Cardiac muscle cell (in vitro differentiated cells and primary cell): ENCODE measurements around the gene CHP1. TPM values are rescaled to one million over a fixed set of nuclear protein-coding genes. Genes with fewer than 3 reads are reported as not detected.

Experiments used
- DNase-seq, 2 donors: peaks; one replicate each; pipeline versions ENCODE4 v3.0.0 to v3.0.0-alpha.2; 2010 to 2017; ENCODE audit warnings: low read depth in 1 of 2, low spot score in 1 of 2
- H3K27ac ChIP-seq: fragments of 200-600 bp; sonication (generic); 2 replicates; pipeline ENCODE4 v1.5.1; 2016
- H3K27me3 ChIP-seq: fragments of 200-600 bp; sonication (generic); 2 replicates; pipeline ENCODE4 v1.6.0; 2016; ENCODE audit warnings: control low read depth
- H3K36me3 ChIP-seq: fragments of 200-600 bp; sonication (generic); 2 replicates; pipeline ENCODE4 v1.5.1; 2016; ENCODE audit warnings: control low read depth
- H3K4me1 ChIP-seq: fragments of 200-600 bp; sonication (generic); 2 replicates; pipeline ENCODE4 v1.8.1; 2017; ENCODE audit warnings: low read depth, mild to moderate bottlenecking, mixed run types
- H3K4me3 ChIP-seq: fragments of 200-600 bp; sonication (generic); 2 replicates; pipeline ENCODE4 v1.5.1; 2016; ENCODE audit warnings: mild to moderate bottlenecking
- H3K9me3 ChIP-seq: fragments of 200-600 bp; sonication (generic); 2 replicates; pipeline ENCODE4 v1.5.1; 2017; ENCODE audit warnings: low read depth, mild to moderate bottlenecking, control low read depth
- polyA plus RNA-seq: library from polyadenylated mRNA; unstranded; fragments of >200 nt; fragmentation: Nextera tagmentation; extraction: Ambion mirVana; gene quantifications from 2 replicates; pipeline ENCODE4 v1.2.1, GENCODE V29; 2016
- total RNA-seq: library from RNA; depleted of rRNA; stranded (reverse); fragments of >200 nt; gene quantifications from 2 replicates; pipeline ENCODE4 v1.2.3, GENCODE V29; 2016
- TF ChIP-seq, protein P1 (sequence below): IDR thresholded peaks from 2 replicates; pipeline ENCODE4 v1.5.1; 2012; ENCODE audit warnings: low read depth, mild to moderate bottlenecking, low read length

CHP1 gene
- total RNA-seq (233 and 310 TPM in 2 replicates), polyA plus RNA-seq (32.9 and 37.0 TPM in 2 replicates)

GRCh38 chr15:41230650-41231421, at the start of gene CHP1, which contains the start of gene EXD1:
TSS of gene CHP1 (plus strand) at chr15:41231268. CDS start at chr15:41231383, 115 bp downstream.
TSS of gene EXD1 (minus strand) at chr15:41230757. CDS start at chr15:41226575, 4,182 bp downstream.
- Histone ChIP-seq H3K4me3 (peak within 1 kb of the TSS; percentile 74), H3K27me3 (no peaks in the 10 kb centered on the region), H3K36me3 (no peaks in the 10 kb centered on the region), H3K9me3 (no peaks in the 10 kb centered on the region), H3K27ac (peak within 1 kb of the TSS; percentile 89), H3K4me1 (no peaks in the 10 kb centered on the region)
- DNase-seq: peak; percentile 98 to 99
- TF ChIP-seq, protein P1, sequence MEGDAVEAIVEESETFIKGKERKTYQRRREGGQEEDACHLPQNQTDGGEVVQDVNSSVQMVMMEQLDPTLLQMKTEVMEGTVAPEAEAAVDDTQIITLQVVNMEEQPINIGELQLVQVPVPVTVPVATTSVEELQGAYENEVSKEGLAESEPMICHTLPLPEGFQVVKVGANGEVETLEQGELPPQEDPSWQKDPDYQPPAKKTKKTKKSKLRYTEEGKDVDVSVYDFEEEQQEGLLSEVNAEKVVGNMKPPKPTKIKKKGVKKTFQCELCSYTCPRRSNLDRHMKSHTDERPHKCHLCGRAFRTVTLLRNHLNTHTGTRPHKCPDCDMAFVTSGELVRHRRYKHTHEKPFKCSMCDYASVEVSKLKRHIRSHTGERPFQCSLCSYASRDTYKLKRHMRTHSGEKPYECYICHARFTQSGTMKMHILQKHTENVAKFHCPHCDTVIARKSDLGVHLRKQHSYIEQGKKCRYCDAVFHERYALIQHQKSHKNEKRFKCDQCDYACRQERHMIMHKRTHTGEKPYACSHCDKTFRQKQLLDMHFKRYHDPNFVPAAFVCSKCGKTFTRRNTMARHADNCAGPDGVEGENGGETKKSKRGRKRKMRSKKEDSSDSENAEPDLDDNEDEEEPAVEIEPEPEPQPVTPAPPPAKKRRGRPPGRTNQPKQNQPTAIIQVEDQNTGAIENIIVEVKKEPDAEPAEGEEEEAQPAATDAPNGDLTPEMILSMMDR: peak; percentile 98

DNA sequence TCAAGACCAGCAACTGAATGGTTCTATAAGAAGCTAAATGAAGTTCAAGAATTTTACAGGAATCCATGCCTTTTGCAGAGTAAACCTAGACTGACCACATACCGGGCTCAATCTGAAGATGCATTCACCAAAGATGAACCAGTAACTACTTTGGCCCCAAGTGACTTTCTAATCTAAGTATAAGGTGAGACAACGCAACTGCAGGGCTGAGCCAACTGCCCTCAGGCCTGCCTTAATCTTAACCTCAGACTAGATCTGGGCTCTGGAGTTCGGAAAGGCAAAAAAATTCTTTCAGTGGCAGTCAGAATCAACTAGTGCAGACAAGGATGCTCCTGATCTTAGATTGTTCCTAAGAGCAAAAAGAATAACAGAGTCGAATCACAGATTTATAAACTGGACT, 48.8 kb upstream of the CHP1 start:
- no peak for DNase-seq
- Histone ChIP-seq H3K9me3 (no peaks in the 10 kb centered on the region), H3K4me1 (no peaks in the 10 kb centered on the region), H3K36me3 (no peaks in the 10 kb centered on the region), H3K4me3 (no peak overlapping the region), H3K27ac (no peak overlapping the region), H3K27me3 (no peaks in the 10 kb centered on the region)
- TF ChIP-seq, protein P1: no peak

GRCh38 chr15:41183581-41183980, 47.5 kb upstream of the CHP1 start:
- DNase-seq: no peak
- TF ChIP-seq, protein P1: no peak
- Histone ChIP-seq H3K27me3 (no peaks in the 10 kb centered on the region), H3K27ac (no peak overlapping the region), H3K9me3 (no peaks in the 10 kb centered on the region), H3K4me3 (no peak overlapping the region), H3K36me3 (no peaks in the 10 kb centered on the region), H3K4me1 (no peaks in the 10 kb centered on the region)

DNA sequence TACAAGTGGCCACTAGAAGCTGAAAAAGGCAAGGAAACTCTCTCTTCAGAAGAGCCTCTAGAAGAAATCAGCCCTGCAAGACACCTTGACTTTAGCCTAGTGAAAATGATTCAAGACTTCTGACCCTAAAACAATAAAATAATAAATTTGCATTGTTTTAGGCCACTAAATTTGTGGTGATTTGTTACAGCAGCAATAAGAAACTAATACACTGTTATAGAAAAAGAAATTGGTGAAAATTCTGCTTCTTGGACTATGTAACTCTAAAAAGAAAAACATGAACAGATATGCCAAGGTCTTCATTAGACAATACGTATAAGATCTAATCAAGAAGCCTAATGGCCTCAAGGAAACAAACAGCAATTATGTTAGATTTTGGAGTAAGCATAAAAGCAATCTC, 36.6 kb upstream of the CHP1 start:
- TF ChIP-seq, protein P1: no peak
- Histone ChIP-seq H3K27me3 (no peaks in the 10 kb centered on the region), H3K4me1 (no peaks in the 10 kb centered on the region), H3K36me3 (no peaks in the 10 kb centered on the region), H3K9me3 (no peaks in the 10 kb centered on the region), H3K4me3 (no peak overlapping the region), H3K27ac (no peak overlapping the region)
- DNase-seq: no peak

GRCh38 chr15:41199470-41199869, 31.6 kb upstream of the CHP1 start:
- TF ChIP-seq, protein P1: no peak
- Histone ChIP-seq H3K4me3 (no peak overlapping the region), H3K27me3 (no peaks in the 10 kb centered on the region), H3K9me3 (no peaks in the 10 kb centered on the region), H3K4me1 (no peaks in the 10 kb centered on the region), H3K27ac (no peak overlapping the region), H3K36me3 (no peaks in the 10 kb centered on the region)
- DNase-seq: no peak
